ENCODE data around the gene PNMA1. TPM values are rescaled to one million over a fixed set of nuclear protein-coding genes. Genes with fewer than 3 reads are reported as not detected.

PNMA1 gene
- total and polyA plus RNA-seq, 7 donors, result 11.4 to 63.1 (median 33.5) TPM

GRCh38 chr14:73751157-73751691 is 37.0 kb upstream of the PNMA1 start:
- Histone ChIP-seq H3K27ac (peak overlapping the region; percentile 99 to 100 (median 100)), H3K9me3 (no peaks in the 10 kb centered on the region), H3K27me3 (no peaks in the 10 kb centered on the region), H3K4me1 (peaks cover 0 to 100% (median 99%) of the 10 kb centered on the region in 4 donors), H3K36me3 (no peaks in the 10 kb centered on the region), H3K4me3 (no peak overlapping the region)
- TF ChIP-seq POLR2AphosphoS5 (IDR thresholded peaks at IDR 0.05), result no peak
- no peak for TF ChIP-seq POLR2A (IDR thresholded peaks at IDR 0.05)
- TF ChIP-seq CTCF (IDR thresholded peaks at IDR 0.05), result no peak
- TF ChIP-seq EP300 (IDR thresholded peaks at IDR 0.05), result no peak
- intact Hi-C loops (cut with DNase I), result loop anchor here (5.0 kb wide), 1 partner anchor 36 kb away; no protein-coding TSS in a partner anchor
- 21 to 26% methylated on average over 7 of the region's 7 CpGs for WGBS, 2 donors
- DNase-seq, result peak; percentile 69

- 11 to 50% methylated on average over 3 of the region's 3 CpGs for WGBS, 2 donors
- Histone ChIP-seq H3K36me3 (no peaks in the 10 kb centered on the region), H3K9me3 (no peaks in the 10 kb centered on the region), H3K27ac (peak overlapping the region; percentile 99 to 100 (median 100)), H3K4me3 (no peak overlapping the region), H3K27me3 (no peaks in the 10 kb centered on the region), H3K4me1 (peaks cover 0 to 100% (median 99%) of the 10 kb centered on the region in 4 donors)
- intact Hi-C loops (cut with DNase I), result loop anchor here (5.0 kb wide), 1 partner anchor 37 kb away; no protein-coding TSS in a partner anchor
- DNase-seq, result no peak
- TF ChIP-seq EP300 (IDR thresholded peaks at IDR 0.05) (no peak), POLR2A (IDR thresholded peaks at IDR 0.05) (no peak), POLR2AphosphoS5 (IDR thresholded peaks at IDR 0.05) (no peak), CTCF (IDR thresholded peaks at IDR 0.05) (no peak)
Observed at GRCh38 chr14:73750531-73750901, 36.3 kb upstream of the PNMA1 start.

- H3K4me3 ChIP-seq, result no peak overlapping the region
- peak overlapping the region; percentile 99 to 100 (median 100) for H3K27ac ChIP-seq
- H3K9me3 ChIP-seq, result no peaks in the 10 kb centered on the region
- H3K4me1 ChIP-seq, result peaks cover 0 to 100% (median 99%) of the 10 kb centered on the region in 4 donors
- TF ChIP-seq CTCF (IDR thresholded peaks at IDR 0.05) (no peak), POLR2AphosphoS5 (IDR thresholded peaks at IDR 0.05) (no peak), POLR2A (IDR thresholded peaks at IDR 0.05) (no peak), EP300 (IDR thresholded peaks at IDR 0.05) (no peak)
- intact Hi-C loops (cut with DNase I), result loop anchor here (5.0 kb wide), 1 partner anchor 37 kb away; no protein-coding TSS in a partner anchor
- no peak for DNase-seq
- WGBS, 2 donors, result 54 to 72% methylated on average over 11 of the region's 11 CpGs
- H3K36me3 ChIP-seq, result no peaks in the 10 kb centered on the region
- no peaks in the 10 kb centered on the region for H3K27me3 ChIP-seq
Observed at GRCh38 chr14:73749706-73750530, 35.7 kb upstream of the PNMA1 start.

- H3K4me3 ChIP-seq, result no peak overlapping the region
- peak overlapping the region; percentile 99 to 100 (median 100) for H3K27ac ChIP-seq
- no peaks in the 10 kb centered on the region for H3K27me3 ChIP-seq
- intact Hi-C loops (cut with DNase I), result no loop called here
- H3K9me3 ChIP-seq, result no peaks in the 10 kb centered on the region
- H3K4me1 ChIP-seq, result peaks cover 0 to 100% (median 99%) of the 10 kb centered on the region in 4 donors
- no peaks in the 10 kb centered on the region for H3K36me3 ChIP-seq
- no peak for TF ChIP-seq CTCF (IDR thresholded peaks at IDR 0.05)
- no peak for TF ChIP-seq POLR2A (IDR thresholded peaks at IDR 0.05)
- no peak for DNase-seq
- WGBS, 2 donors, result 22 to 62% methylated on average over 6 of the region's 6 CpGs
Observed at GRCh38 chr14:73748858-73749357, 34.7 kb upstream of the PNMA1 start.
